Retinal pigment epithelial cell (primary cell): Measurements from ENCODE around the gene ADGRB2.

Source experiments
- DNase-seq: peaks from one replicate; pipeline ENCODE4 v3.0.0-alpha.2; 2010; ENCODE audit warnings: low read depth
- H3K4me3 ChIP-seq: 2 replicates; pipeline ENCODE4 v1.5.1; 2011; ENCODE audit warnings: mild to moderate bottlenecking, low read length, control low read depth, moderate library complexity
- CTCF ChIP-seq: conservative IDR thresholded peaks from 2 replicates; pipeline ENCODE4 v1.5.1; 2011; ENCODE audit warnings: low read depth, low read length, control low read depth, inconsistent platforms

The ADGRB2 gene

DNA sequence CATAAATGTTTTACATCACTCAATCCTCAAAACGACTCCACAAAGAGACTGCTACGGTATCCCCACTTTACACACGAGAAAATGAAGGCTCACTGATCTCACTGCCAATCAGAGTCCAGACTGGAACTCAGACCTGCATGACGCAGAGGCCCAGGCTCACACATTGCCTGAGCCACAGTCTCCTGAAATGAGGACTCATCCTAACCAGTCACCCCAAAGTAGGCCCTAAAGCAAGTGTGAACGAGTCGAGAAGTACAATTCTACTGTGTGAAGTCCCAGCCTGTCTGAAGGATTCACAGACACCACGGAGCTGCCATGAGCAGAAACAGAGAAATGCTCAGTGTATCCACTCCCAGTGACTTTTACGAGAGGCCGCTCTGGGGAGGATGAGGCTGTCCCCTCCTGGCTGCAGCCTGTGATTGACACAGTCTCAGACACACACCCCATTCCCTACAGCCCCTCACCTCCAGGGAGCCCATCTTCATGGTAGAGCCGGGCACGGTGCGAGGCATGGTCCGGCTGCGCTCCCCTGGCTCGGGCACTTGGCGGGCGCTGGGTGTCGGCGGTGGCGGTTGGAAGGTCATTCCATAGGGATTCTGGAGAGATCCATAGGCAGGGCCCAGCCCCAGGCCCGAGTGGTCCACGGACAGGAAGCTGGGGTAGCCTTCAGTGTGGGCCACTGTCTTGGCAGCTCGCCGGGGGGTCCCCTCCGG, 33.6 kb downstream of the ADGRB2 start:
- TF ChIP-seq CTCF, result no peak

GRCh38 chr1:31727849-31728248, 36.3 kb downstream of the ADGRB2 start:
- DNase-seq, result no peak
- TF ChIP-seq CTCF, result no peak
- no peak overlapping the region for H3K4me3 ChIP-seq

More for the DNA sequence above, 33.6 kb downstream of the ADGRB2 start:
- no peak overlapping the region for H3K4me3 ChIP-seq
- DNase-seq, result no peak

DNA sequence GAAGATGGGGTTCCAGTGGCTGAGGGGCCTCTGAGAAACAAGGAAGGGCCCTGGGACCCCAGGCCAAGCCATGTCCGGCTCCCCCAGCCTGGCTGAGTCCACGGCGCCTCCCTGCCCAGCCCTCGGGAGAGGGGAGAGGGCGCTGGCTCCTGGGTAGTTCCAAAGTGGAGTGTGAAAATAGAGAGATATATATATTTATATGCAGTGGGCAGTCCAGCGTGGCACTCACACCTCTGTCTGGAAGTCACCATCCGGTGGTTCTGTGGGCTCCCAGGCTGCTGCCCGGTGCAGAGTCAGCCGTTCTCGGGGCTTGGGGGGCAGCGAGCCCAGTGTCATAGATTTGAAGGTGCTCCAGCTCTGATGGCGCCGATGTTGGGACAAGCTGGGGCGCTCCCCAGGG, 36.9 kb downstream of the ADGRB2 start:
- TF ChIP-seq CTCF, result no peak
- DNase-seq, result no peak
- no peak overlapping the region for H3K4me3 ChIP-seq

GRCh38 chr1:31726715-31727114, 37.4 kb downstream of the ADGRB2 start:
- no peak for TF ChIP-seq CTCF
- no peak for DNase-seq
- H3K4me3 ChIP-seq, result no peak overlapping the region

- no peak for TF ChIP-seq CTCF
- no peak overlapping the region for H3K4me3 ChIP-seq
- no peak for DNase-seq
Observed at GRCh38 chr1:31725777-31726535, 38.2 kb downstream of the ADGRB2 start.

- DNase-seq, result no peak
- TF ChIP-seq CTCF, result no peak
Observed at GRCh38 chr1:31725134-31725533, 39.0 kb downstream of the ADGRB2 start.

More at GRCh38 chr1:31725134-31725533, 39.0 kb downstream of the ADGRB2 start:
- H3K4me3 ChIP-seq, result no peak overlapping the region
